GM21619 (cell line): ENCODE results near the gene RNF121.

ENCODE experiments used
- ATAC-seq: cut with Tn5 transposase; IDR thresholded peaks from one replicate; pipeline ENCODE4 v1.9.1; 2021; ENCODE audit not compliant: unreplicated experiment

The RNF121 gene

DNA sequence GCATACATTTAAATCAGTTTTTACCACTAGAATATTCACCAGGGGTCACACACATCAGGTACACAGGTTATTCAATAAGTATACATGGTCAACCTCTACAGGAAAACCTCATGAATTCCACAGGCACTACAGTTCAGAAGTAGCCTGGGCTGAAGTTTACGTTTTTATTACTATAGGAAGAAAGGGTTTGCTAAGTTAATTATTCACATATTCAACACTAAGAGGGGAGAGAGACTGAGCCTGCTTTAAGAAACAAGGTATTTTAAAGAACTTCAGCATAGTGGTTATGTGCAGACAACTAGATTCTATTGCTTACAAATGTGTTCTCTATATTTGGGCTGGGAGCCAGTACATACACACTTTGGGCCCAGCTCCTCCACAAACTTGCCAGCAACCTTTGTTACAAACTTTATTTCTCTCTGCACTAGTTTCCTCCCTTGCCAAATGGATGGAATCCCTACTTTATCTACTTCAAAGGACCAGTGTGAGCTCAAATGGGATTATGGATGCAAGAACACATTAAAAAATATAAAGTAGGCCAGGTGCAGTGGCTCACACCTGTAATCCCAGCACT, 101.7 kb downstream of the RNF121 start:
- no peak for ATAC-seq

DNA sequence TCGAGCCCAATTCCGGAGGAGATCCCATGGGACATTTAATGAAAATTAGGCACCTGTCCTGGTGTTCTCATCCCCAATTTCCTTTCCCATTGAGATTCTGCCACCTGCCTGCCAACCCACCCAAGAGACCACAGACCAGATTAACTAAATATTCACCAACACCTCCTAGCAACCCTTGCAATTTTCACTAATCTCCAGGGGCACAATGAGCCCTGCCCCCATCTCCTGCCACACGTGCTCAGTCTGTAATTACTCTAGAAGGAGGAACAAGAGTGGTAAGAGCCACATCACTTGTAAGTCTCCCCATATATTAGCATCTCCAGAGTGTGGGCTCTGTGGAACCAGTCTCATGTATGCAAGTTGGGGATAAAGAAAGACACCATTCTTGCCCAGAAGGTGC, 107.8 kb downstream of the RNF121 start:
- no peak for ATAC-seq

DNA sequence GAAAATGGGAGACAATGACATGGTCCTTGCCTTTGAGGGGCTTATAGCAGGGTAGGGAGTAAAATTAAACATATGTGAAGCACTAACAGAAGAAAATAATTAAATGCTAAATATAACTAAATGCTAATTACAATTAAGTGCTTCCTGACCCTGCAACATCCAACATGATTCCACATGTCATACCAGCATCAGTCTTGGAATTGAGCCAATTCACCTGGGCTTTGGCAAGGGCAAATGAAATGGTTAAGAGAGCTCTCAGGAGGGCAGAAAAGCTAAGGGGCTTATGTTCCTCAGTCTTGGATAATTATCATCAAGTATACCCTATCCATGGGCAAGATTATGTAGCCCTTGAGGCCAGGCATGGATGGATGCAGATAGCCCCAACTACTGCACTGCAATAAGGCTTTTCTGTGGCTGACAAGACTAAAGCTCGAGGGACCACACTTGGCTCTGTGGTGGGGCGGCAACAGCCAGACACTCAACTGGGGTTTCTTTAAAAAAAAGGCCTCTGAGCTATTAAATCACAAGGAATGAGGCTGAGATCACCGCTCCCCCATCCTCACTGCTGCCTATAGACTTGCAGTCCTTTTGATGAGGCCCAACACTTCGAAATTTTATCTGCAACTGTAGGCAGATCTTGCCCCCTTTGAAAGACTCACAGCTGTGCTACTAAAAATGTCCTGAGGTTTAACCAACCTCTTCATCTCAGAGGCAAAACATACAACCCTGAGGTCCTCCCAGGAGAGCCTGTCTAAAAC, 108.9 kb downstream of the RNF121 start:
- ATAC-seq, result no peak

DNA sequence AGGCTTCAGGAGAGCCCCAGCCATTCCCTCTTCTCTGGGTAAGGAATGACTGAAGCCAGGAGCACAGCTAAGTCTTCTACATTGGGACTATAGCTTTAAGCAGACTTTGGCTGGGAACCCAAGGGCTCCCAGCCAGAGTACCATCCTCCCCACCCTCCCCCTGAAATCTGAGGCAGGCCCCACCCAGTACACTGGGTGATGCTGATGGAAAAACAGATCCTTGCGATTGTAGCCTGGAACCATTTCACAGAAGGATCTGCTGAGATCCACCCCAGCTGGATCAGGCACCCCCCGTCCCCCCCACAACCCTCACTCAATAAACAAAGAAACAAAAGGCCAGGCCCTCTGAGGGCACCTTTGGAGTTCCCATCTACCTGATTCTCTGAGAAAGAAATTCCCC, 109.6 kb downstream of the RNF121 start:
- no peak for ATAC-seq

DNA sequence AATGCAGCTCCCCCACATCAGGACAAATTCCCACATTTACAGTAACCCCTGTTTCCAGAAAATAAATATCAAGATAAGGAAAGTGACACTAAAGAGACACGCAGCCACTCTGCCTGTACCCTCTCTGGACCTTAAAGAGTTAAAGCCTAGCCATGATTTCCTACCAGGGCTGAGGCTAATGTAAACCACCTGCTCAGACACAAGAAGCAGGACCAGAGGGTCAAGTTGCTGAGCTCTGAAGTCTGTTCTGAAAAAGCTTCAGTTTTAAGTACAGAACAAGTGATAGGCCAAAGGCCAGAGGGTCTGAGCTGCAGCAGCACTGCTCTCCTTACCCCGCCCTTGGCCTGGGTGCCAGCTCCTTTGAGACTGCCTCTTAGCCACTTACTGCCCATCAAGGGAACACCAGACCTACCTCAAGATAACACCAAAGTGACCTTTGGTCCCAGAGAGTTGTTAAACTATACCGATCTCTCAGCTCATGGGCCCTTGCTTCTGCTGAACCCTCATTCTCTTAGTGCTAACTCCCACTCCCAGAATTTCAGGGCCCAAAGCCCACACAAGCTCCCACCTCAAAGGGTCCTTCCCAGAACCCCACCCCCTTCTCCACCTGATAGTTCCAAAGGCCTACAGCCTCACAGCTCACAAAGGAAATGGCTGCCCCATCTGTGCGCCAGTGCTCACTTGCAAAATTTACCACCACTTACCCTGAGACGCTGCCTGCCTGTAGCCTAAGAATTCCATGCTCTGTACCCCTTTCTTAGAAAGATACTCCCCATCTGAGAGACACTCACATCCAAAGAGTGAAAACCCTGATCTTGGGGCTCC, 110.4 kb downstream of the RNF121 start:
- no peak for ATAC-seq

DNA sequence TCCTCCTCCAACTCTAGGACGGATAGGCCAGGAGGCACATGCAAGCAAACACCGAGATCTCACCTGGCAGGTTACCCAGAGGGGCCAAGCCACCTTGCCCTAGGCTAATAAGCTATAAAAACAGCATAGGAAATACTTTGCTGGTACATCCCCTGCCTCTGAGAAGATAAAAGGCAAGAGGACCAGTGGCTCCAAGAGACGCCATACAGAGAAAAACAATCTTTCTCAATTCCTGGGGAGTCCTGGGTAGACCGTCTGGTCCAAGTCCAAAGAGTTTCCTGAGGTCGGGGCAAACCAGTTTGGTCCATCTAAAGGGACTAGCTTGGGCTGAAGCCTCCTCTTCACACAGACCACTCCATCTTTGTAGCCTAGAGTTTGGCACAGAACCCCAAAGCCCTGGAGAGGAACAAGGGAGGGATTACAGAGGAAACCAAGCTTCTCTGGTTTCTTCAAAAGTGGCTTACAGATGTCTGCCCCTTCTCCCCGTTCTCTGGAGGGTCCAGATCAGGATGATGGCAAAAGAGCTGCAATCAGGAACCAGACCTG, 111.1 kb downstream of the RNF121 start:
- no peak for ATAC-seq

DNA sequence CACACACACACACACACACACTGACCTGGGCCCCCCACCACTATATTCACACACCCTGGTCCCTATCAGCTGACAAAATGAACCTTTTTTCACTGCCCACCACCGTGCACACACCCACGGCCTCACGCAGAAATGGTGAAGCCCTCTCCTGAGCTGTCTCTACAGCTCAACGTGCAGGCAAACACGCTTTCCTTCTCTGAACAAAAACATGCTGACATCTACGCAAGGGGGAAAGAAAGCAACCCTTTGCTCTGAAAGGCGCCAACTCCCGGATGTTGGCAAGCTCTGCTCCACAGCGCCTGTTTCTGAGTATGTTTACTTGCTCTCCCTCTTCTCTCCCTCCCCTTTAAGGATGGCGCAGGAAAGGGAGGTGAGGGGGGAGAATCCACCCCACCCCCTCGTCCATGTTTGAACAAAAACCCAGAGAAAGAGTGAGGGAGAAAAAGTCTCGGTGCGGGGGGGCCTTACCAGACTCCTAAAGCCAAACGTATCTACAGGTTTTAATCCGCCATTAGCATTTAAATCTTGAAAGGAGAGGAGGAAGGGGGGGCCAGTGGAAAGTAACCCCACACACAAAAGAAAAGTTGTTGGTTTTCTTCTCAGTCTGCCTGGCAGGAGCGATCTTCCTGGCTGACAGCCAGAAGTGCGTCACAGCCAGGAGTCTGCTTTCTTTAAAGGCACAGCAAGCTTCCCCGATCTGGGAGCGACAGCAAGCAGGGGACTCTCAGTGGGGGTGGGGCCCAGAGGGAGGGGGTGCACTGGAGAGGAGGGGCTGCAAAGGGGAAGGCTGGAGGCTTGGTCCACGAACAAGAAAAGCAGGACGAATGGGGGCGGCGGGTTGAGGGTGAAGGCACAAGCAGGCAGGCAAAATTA, 111.9 kb downstream of the RNF121 start:
- no peak for ATAC-seq

DNA sequence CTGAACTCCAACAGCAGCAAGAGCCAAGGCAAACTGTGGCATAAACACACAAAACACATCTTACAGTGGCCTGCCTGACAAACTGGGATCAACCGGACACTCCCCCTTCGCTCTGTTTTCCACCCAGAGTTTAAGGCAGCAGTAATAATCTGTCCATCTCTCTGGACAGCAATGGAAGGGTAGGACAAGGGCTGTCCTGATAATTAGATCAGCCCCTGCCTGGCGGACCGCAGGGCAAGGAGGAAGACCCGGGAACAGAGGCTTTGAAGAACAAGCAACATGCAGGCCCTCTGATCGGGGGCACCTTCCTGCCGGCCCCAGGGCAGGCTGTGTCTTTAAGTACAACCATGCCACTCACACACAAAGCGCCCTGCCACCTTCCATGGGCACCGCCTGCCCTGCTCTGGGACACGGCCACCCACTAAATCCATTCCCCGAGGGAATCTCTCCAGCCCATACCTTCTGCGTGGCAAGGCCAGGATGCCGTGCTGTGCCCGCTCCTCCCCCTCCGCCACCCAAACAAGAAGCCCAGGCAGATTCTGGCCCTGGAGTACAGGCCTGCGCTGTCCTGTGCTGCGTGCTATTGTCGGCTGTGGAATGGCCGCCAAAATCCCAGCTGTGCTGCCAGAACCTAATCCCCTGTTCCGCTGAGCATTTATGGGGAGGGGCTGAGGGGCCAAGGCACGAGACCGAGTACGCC, 112.7 kb downstream of the RNF121 start:
- ATAC-seq, result no peak

DNA sequence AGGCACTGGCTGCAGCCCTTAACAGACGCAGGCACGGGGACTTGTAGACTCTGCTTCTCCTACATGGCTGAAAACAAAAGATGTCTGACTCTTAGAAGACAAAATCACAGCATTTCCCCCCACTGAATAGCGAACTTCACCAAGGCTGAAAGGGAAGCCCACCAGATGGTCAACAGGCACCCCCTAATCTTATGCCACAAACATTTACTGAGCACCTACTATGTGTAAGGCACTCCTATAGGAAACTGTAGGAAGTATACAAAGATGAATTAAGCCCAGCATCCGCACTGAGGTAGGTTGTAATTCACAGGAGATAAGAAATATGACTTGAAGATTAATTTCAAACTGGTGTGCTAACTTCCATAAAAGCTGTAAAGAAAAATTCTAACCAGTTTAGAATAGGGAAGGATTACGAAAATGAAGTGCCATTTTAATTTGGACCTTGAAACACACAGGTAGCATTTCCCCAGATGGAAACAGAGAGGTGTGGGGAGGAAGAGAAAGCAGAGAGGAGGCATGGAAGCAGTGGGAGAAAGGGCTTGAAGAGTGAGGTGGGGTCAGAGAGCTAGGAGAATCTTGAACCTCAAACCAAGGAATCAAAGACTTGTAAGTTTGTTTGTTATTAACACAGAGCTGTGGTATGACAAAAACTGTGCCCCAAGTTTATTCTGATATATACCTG, 113.4 kb downstream of the RNF121 start:
- ATAC-seq, result no peak

DNA sequence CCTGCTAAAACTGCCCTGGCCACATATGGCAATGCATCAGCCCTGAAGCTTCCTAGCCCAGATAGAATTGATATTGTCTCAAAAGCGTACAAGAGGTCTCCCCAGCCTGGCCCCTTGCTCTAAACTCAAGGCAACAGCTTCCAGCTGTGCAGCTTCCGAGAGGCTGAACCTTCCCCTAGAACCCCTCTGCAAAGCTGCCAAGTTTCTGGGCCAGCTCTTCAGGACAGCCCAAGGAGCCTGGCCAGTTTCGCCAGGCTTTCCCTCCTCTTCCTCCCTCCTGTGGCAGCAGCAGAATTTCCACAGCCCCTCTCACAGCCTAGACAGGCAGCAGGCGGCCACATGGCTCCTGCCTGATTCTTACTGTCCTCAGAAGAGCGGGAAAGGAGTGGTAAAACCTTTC, 117.0 kb downstream of the RNF121 start:
- ATAC-seq, result no peak
